Activated CD8-positive, alpha-beta memory T cell treated with anti-CD3 and anti-CD28 coated beads for 48 hours (primary cell): ENCODE data around the gene ITGA7.

Experiments
- DNase-seq, 3 experiments: peaks; one replicate each; pipeline ENCODE4 v3.0.0-alpha.2; 2020; ENCODE audit warnings: low read depth in 2 of 3, low spot score in 2 of 3

ITGA7 gene

DNA sequence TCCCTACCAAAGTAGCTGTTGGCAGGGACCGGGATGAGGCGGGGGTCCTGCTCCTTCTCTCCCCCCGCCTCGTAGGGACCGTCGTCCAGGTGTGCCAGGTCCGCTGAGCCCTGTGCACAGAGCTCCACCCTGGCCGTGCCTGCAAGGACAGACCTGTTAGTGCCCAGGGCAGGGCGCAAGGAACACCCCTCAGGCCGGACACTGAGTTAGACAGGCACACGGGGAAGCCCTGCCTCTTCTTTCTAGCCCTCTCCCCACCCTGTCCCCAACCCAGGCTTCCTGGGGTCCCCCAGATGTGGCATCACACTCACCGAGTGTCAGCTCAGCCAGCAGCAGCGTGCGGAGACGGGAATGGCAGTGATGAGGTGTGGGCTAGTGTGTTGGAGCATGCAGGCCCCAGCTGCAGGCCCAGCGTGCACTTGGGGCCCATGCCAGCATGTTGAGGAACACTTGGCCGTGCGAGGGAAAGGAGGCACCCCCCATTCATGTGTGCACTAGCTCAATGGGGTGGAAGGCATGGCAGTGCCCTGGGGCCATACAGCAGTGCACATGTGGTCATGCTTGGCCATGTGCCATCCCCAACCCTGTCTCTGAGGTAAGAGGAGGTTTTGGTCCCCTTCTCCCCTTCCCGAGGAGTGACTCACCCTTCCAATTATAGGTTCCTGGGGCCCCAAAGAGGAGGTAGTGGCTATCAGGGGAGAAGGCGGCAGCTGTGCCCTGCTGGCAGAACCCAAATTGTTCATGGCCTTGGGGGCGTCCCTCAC is 7.3 kb downstream of the ITGA7 start:
- DNase-seq: no peak

DNA sequence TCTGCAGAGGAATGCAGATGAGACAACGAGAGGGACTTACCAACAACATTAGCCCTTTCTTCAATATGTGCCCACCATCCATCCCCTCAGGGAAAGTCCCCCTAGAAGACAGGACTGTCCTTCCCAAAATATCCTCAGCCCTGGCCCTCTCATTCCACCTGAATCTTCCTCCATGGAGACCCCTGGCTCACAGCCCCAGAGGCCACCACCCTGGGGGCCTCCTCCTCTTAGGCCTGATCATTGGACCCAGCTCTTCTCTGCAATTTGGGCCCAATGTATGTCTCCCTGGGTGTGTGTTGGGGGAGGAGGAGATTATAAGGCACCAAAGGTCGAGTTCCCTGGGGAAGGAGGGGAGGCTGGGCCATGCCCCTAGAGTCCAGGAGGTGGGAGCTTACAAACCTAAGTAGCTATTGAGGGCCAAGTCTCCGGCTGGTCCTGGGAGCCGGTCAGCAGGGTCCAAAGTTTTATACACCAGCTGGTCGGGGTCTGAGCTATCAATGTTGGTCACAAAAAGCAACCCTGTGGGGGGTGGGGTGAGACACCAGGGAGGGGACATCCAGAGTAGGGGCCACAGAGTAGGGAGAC is 8.1 kb downstream of the ITGA7 start:
- DNase-seq: no peak

DNA sequence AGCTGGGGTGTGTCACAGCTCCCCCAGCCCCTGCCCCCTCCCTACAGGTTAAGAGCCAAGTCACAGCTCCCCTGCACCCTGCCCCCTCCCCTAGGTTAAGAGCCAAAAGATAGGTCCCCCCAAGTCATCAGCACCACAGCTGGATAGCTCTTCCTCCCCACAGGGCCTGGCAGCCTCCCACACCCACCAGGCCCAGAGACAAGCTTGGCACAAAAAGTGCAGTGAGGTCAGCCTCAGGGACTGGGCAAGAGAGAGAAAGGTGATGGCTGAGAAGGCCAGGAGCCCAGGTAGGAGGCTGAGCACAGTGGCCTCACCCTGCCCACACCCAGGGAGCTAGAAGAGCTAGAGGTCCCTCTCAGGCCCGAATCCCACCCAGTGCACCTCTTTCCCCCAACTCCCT is 8.7 kb downstream of the ITGA7 start:
- DNase-seq: no peak

DNA sequence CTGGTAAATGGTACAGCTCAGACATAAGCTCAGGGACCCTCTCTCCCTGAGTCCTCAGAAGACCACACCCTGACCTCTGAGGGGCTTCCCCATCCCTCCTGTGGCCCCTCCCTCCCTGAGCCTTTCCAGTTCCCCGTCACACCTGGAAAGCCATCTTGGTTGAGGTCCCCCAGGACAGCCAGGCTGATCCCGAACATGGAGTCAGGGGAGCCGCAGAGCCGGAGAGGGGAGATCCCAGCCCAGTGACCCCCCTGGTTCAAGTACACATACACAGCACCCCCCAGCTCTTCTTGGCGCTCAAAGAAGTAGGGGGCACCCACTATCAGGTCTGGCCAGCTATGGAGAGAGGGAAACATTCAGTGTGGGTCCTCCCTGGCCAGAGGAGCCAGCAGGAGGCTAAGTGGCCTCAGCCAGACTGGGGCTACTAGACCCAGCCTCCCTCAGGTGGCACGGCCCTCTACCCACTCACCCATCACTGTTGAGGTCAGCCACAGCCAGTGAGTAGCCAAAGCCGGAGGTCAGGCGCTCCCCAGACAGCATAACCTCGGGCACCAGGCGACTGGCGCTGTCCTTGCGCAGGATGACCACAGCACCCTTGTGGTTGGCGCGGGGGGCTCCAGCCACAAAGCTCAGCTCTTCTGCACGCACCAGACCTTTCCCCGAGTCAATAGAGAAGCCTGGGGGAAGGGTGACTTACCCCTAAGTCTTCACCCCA is 9.3 kb downstream of the ITGA7 start:
- no peak for DNase-seq

DNA sequence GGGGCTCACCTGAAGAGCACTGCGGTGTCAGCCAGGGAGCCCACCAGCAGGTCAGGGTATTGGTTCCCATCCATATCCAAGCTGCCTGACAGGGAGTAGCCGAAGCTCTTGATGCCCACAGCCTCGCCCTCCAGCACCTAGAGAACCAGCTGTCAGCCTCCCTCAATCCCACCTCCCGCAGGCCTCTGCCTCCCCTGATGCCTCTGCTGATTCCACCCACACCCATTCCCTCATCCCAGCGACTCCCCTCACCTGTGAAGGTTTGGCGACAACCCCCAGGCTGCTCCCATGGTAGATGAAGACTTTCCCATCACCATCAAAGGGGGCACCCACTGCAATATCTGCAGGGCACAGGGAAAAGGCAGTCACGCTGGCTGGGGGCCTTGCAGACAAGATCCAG is 10.0 kb downstream of the ITGA7 start:
- DNase-seq: no peak

DNA sequence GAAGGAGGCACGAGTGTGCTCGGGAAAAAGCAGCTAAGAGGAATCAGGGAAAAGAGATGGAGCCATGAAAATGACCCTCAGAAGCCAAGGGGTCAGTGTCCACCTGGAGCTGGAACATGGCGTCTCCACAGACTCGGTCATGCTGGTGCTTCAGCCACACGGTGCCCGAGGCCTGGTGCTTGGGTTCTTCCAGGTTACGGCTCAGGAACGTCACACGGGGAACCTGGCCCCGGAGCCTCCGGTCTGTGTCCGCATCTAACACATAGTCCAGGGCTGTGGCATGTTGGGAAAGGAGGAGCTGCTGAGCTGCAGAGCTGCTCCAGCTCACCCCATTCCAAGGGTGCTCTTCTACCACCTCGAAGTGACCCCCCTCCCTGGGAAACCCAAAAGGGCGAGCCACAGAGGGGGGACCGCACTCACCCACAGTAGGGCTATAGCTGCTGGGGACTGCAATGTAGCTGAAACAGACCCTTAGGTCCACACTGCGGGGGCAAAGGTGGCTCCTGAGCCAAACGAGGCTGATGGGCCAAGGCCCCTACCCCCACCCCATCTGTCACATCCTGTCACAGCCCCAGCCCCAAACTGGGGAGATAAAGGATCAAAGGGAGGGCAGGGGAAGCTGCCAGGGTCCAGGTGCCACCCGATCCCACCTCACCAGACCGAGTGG is 10.8 kb downstream of the ITGA7 start:
- DNase-seq: no peak

DNA sequence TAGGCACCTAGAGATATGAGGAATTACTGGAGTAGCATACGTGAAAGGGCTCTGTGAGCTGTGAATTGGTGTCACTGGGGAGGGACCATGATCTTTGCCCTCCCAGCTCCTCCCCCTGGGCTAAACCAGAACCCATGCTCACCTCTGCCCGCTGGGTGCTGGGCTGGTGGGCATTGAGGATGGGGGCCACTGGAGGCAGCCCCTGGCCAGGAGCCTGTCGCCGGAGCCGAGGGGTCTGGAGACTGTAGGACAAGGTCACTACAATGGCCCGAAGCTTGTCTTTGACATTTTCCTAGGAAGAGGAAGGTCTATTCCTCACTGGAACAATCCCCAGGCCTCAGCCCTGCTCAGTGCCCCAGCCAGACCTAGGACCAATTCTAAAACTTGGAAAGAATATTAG is 11.6 kb downstream of the ITGA7 start:
- no peak for DNase-seq

DNA sequence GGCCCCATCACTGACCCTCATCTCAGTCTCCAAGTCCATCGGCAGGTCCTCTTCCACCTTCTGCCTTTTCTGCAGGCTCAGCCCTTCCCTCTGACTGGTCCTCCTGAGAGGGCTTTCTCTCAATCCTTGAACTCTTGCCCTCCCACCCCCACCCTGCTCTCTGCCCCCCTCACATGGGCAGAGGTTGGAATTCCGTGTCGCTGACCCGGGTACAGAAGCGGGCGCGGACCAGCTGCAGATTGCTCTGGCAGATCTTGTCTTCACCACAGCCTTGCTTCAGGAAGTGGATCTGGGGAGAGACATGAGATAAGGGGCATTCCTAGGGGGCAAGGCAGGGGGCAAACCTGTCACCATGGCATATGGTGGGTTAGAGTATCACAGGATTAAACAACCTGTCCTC is 12.4 kb downstream of the ITGA7 start:
- no peak for DNase-seq

DNA sequence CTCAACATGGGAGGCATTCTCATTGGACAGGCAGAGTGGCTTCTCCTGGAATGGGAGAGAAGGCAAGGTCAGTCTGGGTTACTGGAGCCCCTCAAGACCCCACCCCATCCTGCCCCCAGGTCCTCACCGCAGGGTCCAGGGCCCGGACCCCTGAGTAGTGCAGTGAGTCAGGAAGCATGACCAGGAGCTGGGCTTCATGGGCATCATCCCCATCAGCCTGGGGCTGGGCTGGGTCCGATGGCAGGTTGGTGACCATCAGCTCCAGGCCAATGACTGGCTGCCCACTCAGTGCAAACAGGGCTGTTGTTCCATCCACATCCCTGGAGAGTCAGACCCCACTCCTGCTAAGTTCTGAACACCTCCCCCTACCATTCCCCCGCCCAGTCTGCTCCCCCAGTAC is 13.1 kb downstream of the ITGA7 start:
- no peak for DNase-seq

DNA sequence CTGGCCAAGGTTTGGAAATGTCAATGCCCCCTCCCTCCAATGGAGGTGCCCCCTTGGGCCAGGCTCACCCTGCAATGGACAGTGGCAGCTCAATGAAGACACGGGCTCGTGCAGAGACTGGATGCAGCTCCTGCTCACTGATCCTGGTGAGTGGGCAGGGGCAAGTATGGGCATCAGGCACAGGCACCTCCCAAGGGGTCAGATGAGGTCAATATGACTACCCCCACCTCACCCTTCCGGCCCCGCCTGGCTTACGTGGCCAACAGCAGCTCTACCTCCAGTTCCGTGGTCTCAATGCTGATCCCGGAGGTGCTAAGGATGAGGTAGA is 13.6 kb downstream of the ITGA7 start:
- no peak for DNase-seq

DNA sequence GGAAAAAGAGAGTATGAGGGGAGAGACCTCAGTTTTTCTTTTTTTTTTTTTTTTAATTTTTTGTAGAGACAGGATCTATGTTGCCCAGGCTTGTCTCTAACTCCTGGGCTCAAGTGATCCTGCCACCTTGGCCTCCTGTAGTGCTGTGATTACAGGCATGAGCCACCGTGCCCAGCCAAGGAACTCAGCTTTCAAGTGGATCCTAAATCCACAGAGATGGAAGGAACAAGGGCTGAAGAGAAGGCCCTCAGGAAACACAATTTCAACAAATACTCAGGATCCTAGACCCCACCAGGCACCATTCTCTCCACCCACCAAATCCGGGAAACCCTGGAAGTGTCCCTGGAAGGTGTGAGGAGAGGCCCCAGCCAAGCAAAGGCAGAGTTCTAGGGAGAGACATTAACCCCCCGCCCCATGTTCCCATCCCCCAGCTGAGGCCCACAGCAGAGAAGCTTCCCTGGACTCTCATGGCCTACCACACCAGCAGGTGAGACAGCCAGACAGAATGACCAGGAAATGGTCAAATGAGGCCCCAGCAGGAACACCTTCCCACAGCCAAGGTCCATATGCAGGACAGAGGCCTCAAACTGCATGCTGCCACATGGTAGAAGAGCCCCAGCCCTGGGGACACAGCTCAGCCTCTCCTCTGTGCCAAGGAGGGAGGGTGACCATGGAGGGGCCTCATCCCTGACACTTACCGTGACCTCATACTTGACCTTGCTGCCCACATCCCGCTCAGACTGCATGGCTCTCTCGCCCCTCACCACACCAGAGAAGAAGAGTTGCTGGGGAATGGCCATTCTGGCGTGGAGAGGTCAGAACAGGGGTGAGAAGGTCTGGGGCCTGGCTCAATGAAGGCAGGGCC is 14.1 kb downstream of the ITGA7 start:
- no peak for DNase-seq

DNA sequence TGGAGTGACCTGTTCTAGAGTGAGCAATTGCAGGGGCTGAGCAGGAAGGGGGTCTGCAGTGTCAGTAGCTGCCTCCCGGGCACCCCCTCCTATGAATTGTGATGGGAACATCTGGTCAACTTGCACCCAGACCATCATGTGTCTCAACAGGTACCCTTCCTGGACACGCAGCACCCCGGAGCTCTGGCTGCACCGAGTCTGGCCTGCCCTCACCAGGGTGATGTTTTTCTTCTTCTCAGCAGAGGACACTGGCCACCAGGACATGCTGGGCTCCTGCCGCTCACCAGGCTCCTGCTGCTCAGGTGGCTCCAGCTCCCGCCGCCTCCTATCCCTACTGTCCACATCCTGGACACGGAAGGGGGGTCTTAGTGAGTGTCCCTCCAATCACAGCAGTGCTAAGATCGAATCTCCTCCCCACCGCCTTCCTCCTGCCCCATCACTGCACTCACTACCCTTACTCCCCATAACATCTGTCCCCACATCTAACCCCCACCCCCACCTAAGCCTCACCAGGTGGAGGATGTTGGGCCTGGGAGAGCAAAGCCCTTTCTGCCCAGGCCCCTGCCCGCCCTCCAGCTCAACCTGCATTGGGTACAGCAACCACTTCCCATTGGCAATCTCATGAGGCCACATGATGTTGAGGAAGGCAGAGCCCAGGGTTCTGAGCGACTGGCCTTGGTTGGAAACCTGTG is 14.9 kb downstream of the ITGA7 start:
- DNase-seq: no peak

DNA sequence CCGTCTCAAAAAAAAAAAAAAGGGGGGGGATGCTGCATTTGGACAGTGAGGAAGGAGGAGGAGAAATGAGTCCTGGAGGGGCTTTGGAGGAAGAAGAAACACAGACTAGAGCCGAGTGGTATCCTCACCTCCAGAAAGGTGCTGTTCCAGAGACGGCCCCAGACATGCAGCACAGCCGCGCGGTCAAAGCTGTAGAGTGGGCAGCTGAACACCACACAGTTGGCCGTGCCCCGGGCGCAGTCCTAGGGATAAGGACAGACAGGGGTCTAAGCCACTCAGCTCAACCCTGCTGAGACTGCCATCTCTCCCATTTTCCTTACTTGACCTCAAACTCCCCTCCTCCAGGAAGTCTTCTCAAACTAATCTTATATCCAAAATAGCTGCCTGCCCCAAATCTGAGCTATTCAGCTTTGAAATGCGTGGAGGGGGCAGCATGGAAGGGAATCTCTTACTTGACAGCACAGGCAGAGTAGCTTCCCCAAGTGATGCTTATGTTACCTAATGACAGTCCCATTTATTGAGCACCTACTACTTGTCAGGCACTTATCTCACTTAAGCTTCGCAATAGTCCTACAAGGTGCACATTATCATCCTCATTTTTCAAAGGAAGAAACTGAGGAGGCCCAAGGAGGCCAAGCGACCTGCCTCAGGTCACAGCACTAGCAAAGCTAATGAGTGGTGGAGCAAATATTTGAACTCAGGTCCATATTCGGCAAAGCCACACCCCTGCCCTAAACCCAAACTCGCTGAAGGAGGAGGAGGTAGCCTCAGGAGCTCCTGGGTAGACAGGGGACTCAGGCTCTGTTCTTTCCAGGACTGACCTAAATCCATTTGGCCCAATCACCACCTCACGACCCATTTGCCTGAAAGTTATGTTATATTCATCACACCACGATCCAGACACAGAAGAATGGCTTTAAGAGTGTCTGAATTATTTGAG is 18.7 kb downstream of the ITGA7 start:
- DNase-seq: no peak

DNA sequence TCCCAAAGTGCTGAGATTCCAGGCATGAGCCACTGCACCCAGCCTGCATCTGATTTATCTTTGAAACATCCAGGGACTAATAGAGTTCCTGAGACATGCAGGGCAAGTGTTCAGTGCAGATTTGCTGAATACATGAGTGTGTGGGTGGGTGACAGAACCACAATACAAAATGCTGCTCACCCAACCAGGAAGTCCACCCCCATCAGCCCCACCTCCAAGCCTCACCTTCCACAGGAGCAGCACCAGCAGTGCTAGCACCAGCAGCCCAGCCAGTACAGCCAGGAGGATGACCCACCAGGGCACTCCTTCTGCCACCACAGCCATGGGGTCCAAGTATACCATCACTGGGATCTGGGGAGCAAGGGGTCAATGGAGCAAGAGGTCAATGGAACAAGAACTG is 20.0 kb downstream of the ITGA7 start:
- DNase-seq: no peak

DNA sequence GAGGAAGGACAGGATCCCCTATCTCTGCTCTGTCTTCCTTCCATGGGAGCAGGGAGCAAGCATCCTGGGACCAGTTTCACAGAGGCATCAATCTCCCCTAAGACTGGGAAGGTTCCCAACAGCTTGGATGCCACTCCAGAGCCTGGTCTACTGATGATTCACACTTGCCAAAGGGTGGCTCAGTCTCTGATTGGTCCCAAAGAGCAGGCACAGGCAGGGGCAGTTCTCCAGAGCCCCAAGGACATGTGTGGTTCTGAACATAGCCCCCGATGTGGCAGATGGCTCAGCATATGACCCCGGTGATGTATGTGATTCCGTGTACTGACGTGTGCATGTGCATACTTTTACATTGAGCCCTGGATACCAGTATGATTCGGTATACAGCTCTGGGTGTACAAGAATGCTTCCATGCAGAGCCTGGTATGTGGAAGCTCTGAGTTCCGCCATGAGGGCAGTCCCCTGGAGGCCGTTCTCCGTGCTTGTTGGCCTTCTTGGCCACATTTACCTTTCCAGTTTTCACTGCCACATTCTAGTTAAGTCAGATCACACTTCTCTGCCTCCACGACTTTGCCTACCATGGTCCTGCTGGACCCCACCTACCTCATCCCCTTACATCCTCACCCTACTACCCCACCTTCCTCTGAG is 21.2 kb downstream of the ITGA7 start:
- DNase-seq: no peak

DNA sequence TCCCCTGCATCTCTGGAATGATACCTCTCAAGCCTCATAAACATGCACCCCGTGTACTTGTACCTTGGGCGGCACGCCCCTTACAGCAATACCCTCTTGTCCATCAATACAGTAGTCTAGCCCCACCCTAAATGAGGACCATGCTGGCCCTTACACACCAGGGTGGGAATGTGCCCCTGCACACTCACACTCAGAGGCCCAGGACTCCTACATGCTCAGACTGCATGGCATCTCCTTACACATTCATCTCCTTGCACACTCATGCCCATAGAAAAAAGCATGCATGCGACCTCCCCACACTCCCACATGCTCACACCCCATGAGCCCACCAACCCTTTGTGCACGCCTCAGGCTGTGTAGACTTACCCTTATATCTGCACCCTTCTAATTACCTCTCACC is 22.0 kb downstream of the ITGA7 start:
- DNase-seq: no peak

DNA sequence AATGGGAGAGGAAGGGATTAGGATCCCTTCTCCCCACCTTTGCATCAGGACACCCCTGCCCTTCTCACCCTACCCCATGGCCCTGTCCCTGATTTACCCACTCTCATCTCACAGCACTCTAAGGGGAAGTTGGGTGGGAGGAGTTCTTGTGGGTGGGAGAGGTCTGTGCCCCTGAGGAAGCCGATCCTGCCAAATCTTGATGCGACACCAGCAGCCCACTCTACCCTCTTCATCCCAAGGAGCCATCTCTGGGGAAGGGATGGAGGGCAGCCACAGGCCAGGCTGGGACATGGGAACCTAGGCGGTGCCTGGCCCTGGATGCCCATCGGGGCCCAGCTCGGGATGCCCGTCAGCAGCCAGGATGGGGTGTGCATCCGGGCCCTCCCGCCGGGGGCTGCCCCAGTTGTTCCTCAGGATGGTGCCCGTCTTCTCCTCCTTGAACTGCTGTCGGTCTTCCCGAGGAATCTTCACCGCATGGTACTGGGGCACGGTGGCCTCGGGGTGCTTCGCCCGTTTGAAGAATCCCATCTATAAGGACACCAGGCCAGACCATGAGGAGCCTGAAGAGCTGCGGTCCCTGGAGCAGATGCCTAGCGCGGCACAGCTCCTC is 22.8 kb downstream of the ITGA7 start:
- DNase-seq: no peak

DNA sequence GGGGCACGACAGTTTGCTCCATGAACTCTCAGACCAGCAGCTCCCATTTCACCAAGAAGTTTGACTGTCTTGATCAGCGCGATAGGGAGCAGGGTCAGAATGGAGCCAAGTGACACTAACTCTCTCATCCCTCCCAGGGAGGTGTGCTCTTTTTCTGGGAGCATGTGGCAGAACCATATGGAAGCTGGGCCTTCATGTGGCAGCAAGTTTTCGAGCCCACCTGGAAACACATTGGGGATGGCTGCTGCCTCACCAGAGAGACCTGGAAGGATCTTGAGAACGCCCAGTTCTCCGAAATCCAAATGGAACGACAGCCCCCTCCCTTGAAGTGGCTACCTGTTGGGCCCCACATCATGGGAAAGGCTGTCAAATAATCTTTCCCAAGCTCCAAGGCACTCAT is 24.0 kb downstream of the ITGA7 start:
- DNase-seq: no peak
